NCI-H2171 (cell line): ENCODE results near the gene NBEAL2.

ENCODE experiments used
- DNase-seq: peaks from one replicate; lab custom pipeline; 2025; lab: John Stamatoyannopoulos, UW

The NBEAL2 gene

DNA sequence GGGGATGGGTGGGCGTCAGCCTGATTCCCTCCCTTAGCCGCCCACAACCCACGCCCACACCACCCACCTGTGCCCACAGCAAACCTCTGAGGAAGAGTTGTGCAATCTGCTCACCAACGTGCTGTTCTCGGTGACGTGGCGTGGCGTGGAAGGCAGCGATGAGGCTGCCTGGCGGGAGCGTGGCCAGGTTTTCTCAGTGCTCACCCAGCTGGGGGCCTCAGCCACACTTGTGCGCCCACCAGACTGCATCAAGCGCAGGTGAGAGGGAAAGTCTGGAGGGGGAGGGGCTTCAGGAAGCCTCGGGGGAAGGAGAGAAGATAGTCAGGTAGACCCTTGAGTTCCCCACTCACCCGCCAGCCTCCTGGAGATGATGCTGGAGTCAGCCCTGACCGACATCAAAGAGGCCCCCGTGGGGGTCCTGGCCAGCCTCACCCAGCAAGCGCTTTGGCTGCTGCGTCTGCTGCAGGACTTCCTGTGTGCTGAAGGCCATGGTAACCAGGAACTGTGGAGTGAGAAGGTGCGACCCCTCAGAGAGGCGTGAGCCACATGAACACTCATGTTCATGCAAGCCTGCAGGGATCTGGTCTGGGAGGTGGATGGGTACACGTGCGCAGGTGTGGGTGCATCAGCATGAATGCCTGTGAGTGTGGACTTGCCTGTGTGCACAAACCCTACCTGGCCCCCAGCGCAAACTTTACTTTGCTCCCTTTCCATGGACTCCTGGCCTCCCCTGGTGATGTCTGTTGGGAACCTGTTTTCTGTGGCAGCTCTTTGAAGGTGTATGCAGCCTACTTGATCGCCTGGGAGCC, 21.7 kb downstream of the NBEAL2 start:
- no peak for DNase-seq

DNA sequence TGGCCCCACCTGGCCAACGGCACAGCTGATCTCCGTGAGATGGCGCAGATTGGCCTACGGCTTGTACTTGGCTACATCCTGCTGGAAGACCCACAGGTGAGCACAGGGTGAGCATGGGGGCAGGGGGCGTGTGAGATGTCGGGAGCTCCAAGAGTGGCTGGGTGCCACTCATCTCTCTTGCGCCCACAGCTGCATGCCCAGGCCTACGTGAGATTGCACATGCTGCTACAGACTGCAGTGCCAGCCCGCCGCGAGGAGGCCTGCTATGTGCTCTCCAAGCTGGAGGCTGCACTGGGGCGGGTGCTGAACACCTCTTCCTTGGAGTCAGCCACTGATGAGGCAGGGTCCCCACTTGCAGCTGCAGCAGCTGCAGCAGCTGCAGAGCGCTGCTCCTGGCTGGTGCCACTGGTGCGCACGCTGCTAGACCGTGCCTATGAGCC, 22.3 kb downstream of the NBEAL2 start:
- DNase-seq, result no peak

DNA sequence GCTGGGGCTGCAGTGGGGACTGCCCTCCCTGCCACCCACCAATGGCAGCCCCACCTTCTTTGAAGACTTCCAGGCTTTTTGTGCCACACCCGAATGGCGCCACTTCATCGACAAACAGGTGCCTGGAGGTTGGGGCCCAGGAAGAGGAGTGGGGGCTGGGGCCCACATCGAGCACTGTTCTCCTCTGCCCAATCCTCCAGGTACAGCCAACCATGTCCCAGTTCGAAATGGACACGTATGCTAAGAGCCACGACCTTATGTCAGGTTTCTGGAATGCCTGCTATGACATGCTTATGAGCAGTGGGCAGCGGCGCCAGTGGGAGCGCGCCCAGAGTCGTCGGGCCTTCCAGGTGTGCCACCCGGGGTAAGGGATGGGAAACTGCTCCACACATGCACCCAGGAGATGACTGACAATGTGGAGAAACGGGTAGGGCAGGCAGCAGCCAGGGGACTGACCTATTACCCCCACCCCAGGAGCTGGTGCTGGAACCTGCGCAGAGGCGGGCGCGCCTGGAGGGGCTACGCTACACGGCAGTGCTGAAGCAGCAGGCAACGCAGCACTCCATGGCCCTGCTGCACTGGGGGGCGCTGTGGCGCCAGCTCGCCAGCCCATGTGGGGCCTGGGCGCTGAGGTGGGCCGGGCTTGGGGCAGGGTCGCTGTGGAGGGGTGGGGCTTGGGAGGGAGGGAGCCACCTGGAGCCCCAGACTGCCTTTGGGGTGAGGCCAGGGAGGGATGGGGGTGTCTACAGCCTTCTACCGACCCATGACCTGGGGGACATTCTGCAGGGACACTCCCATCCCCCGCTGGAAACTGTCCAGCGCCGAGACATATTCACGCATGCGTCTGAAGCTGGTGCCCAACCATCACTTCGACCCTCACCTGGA, 22.9 kb downstream of the NBEAL2 start:
- no peak for DNase-seq

DNA sequence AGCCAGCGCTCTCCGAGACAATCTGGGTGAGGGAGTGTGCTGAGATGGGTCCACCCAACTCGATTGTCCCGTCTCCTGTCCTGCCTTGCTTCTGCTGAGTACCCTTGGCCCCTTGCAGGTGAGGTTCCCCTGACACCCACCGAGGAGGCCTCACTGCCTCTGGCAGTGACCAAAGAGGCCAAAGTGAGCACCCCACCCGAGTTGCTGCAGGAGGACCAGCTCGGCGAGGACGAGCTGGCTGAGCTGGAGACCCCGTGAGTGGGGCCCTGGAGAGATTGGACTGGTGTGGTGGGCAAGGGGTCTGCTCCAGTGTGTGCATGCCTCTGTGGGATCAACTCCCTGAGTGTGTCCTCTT, 23.6 kb downstream of the NBEAL2 start:
- DNase-seq, result no peak

DNA sequence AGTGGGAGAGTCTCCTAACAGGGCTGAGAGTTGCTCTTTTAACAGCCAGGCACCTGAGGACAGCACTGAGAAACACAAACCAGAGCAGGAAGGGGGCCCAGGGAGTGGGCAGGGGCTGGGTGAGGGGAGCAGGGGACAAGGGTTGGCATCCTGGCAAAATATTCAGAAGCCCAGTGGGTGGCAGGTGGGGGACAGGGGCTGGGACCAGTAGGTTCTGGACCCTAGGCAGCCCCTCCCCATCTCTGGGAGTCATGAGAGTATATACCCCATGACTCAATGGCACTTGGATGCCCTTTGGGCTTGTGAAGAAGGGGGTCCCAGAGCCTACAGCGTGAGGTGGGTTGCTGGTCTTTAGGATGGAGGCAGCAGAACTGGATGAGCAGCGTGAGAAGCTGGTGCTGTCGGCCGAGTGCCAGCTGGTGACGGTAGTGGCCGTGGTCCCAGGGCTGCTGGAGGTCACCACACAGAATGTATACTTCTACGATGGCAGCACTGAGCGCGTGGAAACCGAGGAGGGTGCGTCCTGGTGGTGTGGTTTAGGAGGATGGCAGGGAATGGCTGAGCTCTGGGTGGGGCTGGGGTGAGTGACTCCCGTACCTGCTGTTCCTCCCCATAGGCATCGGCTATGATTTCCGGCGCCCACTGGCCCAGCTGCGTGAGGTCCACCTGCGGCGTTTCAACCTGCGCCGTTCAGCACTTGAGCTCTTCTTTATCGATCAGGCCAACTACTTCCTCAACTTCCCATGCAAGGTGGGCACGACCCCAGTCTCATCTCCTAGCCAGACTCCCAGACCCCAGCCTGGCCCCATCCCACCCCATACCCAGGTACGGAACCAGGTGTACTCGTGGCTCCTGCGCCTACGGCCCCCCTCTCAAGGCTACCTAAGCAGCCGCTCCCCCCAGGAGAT, 24.2 kb downstream of the NBEAL2 start:
- no peak for DNase-seq

DNA sequence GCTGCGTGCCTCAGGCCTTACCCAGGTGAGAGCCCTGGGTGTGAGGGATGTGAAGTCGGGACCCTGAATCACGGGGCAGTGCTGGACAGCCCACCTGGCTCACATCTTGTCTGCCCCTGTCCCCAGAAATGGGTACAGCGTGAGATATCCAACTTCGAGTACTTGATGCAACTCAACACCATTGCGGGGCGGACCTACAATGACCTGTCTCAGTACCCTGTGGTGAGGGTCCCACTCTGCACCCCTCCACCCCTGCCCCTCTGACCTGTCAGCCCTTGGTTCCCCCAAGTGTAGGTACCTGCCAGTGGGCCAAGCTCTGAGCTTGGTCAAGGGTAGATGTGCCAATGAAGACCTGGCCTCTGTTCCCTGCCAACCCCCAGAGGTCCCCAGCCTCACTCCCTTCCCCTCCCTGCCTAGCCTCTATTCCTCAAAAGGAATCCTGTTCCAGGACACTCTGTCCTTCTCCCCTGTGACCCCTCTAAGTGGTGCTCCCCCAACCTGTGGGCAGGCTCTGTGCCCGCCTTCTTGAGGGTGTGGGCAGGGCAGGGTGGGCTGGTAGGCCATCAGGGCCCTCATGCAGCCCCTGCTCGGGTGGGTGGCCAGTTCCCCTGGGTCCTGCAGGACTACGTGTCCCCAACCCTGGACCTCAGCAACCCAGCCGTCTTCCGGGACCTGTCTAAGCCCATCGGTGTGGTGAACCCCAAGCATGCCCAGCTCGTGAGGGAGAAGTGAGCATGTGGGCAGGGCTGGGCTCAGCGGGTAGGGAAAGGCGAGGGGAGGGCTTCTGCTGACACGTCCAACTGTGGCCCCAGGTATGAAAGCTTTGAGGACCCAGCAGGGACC, 25.1 kb downstream of the NBEAL2 start:
- DNase-seq, result no peak

DNA sequence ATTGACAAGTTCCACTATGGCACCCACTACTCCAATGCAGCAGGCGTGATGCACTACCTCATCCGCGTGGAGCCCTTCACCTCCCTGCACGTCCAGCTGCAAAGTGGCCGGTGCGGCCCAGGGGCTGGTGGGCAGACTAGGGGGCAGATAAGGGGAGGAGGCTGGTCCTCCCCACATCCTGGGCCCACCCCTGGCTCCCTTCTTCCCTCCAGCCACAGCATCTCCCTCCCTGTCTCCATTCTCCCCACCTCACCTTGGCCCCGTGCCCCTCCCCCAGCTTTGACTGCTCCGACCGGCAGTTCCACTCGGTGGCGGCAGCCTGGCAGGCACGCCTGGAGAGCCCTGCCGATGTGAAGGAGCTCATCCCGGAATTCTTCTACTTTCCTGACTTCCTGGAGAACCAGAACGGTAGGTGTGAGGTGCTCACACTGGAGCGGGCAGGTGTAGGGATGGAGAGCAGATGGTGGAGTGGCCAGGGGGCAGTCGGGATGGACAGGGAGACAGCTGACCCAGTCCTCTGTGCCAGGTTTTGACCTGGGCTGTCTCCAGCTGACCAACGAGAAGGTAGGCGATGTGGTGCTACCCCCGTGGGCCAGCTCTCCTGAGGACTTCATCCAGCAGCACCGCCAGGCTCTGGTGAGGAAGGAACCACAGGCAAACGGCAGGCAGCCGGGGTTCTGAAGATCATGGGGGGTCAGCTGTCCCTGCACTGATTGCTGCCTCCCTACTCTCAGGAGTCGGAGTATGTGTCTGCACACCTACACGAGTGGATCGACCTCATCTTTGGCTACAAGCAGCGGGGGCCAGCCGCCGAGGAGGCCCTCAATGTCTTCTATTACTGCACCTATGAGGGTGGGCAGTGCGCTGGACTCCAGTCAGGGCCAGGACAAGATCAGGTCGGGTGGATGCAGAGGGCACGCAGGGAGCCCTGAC, 26.0 kb downstream of the NBEAL2 start:
- no peak for DNase-seq

DNA sequence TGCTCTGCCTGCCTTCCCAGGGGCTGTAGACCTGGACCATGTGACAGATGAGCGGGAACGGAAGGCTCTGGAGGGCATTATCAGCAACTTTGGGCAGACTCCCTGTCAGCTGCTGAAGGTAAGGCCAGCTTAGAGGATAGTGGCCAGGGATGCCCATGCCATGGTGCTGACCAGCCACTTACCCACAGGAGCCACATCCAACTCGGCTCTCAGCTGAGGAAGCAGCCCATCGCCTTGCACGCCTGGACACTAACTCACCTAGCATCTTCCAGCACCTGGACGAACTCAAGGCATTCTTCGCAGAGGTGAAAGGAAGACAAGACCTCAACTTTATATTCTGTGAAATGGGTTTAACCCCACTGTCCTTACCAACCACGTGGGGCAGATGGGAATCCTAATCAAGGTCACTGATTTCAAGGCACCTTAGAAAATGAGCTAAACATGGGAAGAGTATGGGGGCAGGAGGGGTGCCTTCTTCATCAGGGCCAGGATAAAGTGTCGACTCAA, 26.7 kb downstream of the NBEAL2 start:
- DNase-seq, result no peak

DNA sequence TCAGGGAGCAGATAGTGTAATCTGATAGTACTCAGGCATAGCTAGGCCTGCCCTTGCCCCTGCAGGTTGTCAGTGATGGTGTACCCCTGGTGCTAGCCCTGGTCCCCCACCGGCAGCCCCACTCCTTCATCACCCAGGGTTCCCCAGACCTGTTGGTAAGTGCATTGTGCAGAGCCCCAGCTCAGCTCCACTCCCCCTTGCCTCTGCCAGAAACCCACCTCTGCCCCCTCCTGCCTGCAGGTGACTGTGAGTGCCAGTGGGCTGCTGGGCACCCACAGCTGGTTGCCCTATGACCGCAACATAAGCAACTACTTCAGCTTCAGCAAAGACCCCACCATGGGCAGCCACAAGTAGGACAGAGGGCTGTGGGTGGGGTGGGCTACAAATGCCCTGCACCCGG, 27.5 kb downstream of the NBEAL2 start:
- DNase-seq, result no peak

DNA sequence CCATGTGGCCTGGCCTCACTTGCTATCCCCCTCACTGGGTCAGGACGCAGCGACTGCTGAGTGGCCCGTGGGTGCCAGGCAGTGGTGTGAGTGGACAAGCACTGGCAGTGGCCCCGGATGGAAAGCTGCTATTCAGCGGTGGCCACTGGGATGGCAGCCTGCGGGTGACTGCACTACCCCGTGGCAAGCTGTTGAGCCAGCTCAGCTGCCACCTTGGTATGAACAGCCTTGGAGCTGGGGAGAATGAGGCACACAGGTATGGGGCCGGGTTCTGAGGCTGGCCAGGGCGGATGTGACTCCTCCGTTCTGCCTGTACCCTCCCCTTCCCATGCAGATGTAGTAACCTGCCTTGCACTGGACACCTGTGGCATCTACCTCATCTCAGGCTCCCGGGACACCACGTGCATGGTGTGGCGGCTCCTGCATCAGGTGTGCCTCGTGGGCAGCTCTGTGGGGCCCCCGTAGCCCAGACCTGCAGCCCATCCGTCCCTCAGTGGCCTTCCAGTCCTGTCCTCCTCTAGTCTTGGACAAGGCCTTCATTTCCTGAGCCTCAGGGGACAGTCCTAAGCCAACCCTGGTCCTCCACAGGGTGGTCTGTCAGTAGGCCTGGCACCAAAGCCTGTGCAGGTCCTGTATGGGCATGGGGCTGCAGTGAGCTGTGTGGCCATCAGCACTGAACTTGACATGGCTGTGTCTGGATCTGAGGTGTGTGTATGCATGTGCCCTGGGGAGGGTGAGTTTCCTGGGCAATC, 28.2 kb downstream of the NBEAL2 start:
- DNase-seq, result no peak

DNA sequence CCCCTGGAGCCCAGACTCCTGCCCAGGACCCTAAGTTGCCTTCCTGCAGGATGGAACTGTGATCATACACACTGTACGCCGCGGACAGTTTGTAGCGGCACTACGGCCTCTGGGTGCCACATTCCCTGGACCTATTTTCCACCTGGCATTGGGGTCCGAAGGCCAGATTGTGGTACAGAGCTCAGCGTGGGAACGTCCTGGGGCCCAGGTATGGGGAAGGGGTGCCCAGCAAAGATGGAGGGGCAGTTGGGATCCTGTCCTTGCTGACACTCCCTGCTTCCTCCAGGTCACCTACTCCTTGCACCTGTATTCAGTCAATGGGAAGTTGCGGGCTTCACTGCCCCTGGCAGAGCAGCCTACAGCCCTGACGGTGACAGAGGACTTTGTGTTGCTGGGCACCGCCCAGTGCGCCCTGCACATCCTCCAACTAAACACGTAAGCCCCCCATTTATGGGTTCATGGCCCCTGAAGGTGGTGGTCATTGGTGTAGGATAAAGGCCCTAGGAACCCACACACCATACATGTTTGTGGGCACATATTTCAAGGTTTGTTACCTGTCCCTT, 28.8 kb downstream of the NBEAL2 start:
- no peak for DNase-seq

DNA sequence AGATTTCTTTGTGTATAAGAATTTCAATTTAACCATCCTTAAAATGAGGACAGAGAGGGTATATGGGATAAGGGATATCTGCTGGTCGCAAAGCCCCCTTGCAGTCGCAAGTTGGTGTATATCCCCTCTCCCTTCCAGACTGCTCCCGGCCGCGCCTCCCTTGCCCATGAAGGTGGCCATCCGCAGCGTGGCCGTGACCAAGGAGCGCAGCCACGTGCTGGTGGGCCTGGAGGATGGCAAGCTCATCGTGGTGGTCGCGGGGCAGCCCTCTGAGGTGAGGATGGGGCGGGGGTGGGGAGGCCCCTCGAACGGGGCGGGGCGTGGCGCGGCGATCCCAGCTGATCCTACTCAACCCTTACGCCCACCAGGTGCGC, 29.4 kb downstream of the NBEAL2 start:
- DNase-seq, result no peak

DNA sequence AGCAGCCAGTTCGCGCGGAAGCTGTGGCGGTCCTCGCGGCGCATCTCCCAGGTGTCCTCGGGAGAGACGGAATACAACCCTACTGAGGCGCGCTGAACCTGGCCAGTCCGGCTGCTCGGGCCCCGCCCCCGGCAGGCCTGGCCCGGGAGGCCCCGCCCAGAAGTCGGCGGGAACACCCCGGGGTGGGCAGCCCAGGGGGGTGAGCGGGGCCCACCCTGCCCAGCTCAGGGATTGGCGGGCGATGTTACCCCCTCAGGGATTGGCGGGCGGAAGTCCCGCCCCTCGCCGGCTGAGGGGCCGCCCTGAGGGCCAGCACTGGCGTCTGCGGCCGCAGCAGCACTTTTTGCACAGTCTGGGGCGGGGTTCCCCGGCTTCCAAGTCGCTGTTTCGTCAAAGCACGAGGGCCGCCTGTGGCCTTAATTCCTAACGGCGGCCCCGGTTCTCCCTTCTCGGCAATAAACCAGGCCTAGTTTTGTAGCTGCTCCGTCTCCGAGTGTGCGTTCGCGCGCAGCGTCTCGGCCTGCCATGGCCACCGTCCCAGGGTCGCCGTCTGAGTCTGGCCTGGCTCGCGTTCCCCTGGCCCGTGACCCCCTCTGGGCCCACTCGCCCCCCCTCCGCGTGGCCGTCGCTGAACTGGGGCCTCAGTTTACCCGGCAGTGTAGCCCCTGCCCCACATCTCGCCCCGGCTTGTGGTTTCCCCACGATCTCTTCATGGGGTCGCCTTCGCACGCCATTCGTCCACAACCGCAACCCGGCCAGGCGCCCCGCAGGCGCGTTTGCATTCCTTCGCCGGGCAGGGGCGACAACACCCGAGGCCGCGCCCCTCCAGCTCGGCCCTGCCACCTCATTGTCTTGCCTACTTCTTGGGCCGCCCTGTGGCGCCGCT, 30.0 kb downstream of the NBEAL2 start:
- DNase-seq, result peak; percentile 31

DNA sequence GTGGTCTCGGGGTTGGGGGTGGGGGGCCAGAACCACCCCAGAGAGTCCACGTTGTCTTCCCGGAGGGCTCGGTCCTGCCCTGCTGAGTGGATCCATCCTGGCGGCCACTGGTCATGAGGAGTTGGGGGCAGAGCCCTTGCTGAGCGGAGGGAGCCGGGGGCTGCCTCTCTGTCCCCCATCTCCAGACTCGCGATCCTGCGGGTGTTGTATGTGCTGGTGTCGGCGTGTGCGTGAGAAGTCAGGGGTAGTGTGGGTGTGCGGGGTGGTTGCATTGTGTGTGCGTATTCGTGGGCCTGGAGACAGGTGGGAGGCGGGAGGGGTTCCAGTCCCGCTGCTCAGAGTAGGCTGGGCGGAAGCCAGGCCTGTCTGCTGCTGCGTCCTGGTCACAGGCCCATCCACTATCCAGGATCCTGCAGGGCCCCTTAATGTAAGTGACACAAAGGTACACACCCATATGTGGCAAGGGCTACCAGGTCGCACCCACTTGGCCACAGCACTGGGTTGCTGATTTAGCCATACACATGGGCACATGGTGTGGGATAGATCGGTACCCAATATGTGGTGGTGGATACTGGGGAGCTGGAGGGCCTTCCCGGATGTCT, 30.7 kb downstream of the NBEAL2 start:
- DNase-seq, result no peak

DNA sequence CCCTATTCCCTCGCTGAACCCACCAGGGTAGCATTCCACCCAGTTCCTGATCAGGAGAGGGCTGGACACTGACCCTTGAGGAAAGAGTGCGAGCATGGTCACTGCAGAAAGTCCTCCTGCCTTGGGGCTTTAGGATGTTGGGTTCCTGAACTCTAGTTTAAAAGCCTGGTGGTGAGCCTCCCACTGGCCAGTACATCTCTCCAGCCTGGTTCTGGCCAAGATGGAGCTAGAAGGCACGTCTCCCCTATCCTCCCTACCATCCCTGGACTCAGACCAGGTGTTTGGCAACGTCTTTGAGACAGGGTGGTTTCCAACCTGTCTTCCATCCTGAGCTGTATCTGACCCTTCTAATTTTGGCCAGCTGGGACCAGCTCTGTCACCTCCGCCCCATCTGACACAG, 31.4 kb downstream of the NBEAL2 start:
- no peak for DNase-seq

DNA sequence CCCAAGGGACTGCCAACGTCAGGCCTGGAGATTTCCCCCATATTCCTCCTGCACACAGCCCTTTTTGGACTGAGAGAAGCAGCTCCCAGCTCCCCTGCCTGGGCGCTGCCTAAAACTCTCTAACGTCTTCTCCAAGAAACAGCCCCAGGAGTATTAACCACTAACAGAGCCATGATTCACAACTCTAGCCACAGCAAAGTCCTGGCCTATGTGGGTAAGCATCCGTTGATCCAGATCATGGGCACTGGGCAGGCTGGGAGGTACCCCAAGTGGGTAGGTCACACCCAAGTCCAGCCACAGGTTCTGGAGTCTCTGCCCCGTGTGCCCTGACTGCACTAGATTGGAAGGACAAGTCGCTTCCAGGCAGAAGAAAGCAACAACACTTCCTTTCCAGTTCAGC, 31.9 kb downstream of the NBEAL2 start:
- no peak for DNase-seq
